Mesendoderm (in vitro differentiated cells): Measurements from ENCODE around the gene JPH2.
A peak's percentile ranks its signal among the peaks of the same experiment; 100 is the strongest.
"Not testable (repeated sequence)": the region's sequence is repeated elsewhere in the genome, so short reads cannot be mapped to it uniquely, and the experiment has no call there.

Source experiments
- DNase-seq: peaks from one replicate; pipeline ENCODE4 v3.0.0; 2013
- H2AK5ac ChIP-seq: 2 replicates; pipeline ENCODE4 v1.6.1; 2013; ENCODE audit warnings: low read length, inconsistent platforms
- H2BK120ac ChIP-seq: 2 replicates; pipeline ENCODE4 v1.6.1; 2013; ENCODE audit warnings: low read depth, mild to moderate bottlenecking, low read length, moderate library complexity, mixed read lengths
- H2BK15ac ChIP-seq: replicated peaks from 2 replicates; pipeline ENCODE4 v1.6.1; 2013; ENCODE audit warnings: low read depth, mild to moderate bottlenecking, moderate library complexity
- H2BK5ac ChIP-seq: 2 replicates; pipeline ENCODE4 v1.6.1; 2013; ENCODE audit warnings: low read length, inconsistent platforms
- H3K18ac ChIP-seq: 2 replicates; pipeline ENCODE4 v1.6.1; 2013; ENCODE audit warnings: mild to moderate bottlenecking, low read length, mixed read lengths
- H3K23ac ChIP-seq: one replicate; pipeline ENCODE4 v1.6.1; 2013; ENCODE audit warnings: low read length
- H3K27ac ChIP-seq: 2 replicates; pipeline ENCODE4 v1.5.1; 2013; ENCODE audit warnings: low read depth, mild to moderate bottlenecking, inconsistent platforms, low read length, moderate library complexity
- H3K27me3 ChIP-seq: 2 replicates; pipeline ENCODE4 v1.6.1; 2013; ENCODE audit warnings: low read length, control low read depth, mild to moderate bottlenecking, inconsistent platforms; ENCODE audit not compliant: insufficient read depth, poor library complexity
- H3K36me3 ChIP-seq: 2 replicates; pipeline ENCODE4 v1.6.1; 2013; ENCODE audit warnings: low read length, inconsistent platforms; ENCODE audit not compliant: control insufficient read depth, insufficient read depth
- H3K4ac ChIP-seq: one replicate; pipeline ENCODE4 v1.6.1; 2013; ENCODE audit warnings: low read depth, mild to moderate bottlenecking, low read length, moderate library complexity
- H3K4me1 ChIP-seq: 2 replicates; pipeline ENCODE4 v1.6.1; 2013; ENCODE audit warnings: low read depth, low read length, inconsistent platforms; ENCODE audit not compliant: control insufficient read depth
- H3K4me2 ChIP-seq: 2 replicates; pipeline ENCODE4 v1.6.1; 2013; ENCODE audit warnings: low read length
- H3K4me3 ChIP-seq: 2 replicates; pipeline ENCODE4 v1.5.1; 2013; ENCODE audit warnings: mild to moderate bottlenecking, low read length
- H3K56ac ChIP-seq: one replicate; pipeline ENCODE4 v1.6.1; 2013; ENCODE audit warnings: low read length
- H3K79me1 ChIP-seq: 2 replicates; pipeline ENCODE4 v1.6.1; 2013; ENCODE audit warnings: low read length, inconsistent platforms
- H3K79me2 ChIP-seq: 2 replicates; pipeline ENCODE4 v1.6.1; 2013; ENCODE audit warnings: mild to moderate bottlenecking, low read length; ENCODE audit not compliant: control insufficient read depth, insufficient read depth
- H3K9ac ChIP-seq: 2 replicates; pipeline ENCODE4 v1.6.1; 2013; ENCODE audit warnings: low read length, inconsistent platforms
- H4K5ac ChIP-seq: one replicate; pipeline ENCODE4 v1.6.1; 2013; ENCODE audit warnings: low read length
- H4K8ac ChIP-seq: one replicate; pipeline ENCODE4 v1.6.1; 2013; ENCODE audit warnings: low read depth, mild to moderate bottlenecking, control low read depth, low read length, moderate library complexity
- WGBS: extraction: QIAGEN DNeasy Blood & Tissue Kit; methylation state at CpG from one replicate; pipeline ENCODE4 v1.1.7; 2013; ENCODE audit warnings: low lambda C conversion rate, missing lambda C conversion rate; ENCODE audit not compliant: insufficient coverage; ENCODE audit errors: extremely low coverage; 5-methylcytosine and 5-hydroxymethylcytosine counted together

The JPH2 gene

DNA sequence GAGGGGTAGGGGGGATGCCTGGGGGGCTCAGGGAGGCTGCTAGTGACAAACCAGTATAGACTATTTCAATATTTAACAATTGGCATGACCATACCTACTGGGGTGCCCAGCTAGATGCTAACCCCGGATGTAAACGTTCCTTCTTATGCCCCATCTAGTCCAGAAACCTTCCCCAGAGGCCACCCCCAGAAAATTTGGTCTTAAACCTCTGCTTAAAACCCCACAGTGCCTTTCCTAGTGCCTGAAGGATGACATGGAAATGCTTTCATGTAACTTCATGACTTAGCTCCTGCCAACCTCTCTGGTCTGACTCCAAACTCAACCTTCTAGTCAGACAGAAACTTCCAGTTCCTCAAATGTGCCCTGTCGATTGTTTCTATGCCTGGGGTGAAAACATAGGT lies 52.0 kb downstream of the JPH2 start:
- Histone ChIP-seq H3K4me3 (no peak overlapping the region), H3K27me3 (no peaks in the 10 kb centered on the region), H3K36me3 (no peaks in the 10 kb centered on the region), H3K4me1 (peaks cover under 1% of the 10 kb centered on the region), H2BK15ac (no peak overlapping the region), H4K5ac (no peak overlapping the region), H3K18ac (peak overlapping the region; percentile 42), H2BK5ac (no peak overlapping the region), H4K8ac (no peak overlapping the region), H3K79me1 (no peaks in the 10 kb centered on the region), H2AK5ac (no peak overlapping the region), H3K56ac (no peak overlapping the region), H3K79me2 (no peaks in the 10 kb centered on the region), H3K27ac (no peak overlapping the region), H3K9ac (no peak overlapping the region), H3K4ac (no peak overlapping the region), H2BK120ac (no peak overlapping the region), H3K23ac (no peak overlapping the region), H3K4me2 (no peak overlapping the region)
- no CpG with 5 or more reads among the region's 3 CpGs for WGBS
- no peak for DNase-seq

- no peaks in the 10 kb centered on the region for H3K79me1 ChIP-seq
- DNase-seq, result no peak
- peaks cover 2% of the 10 kb centered on the region for H3K4me1 ChIP-seq
- H3K4me3 ChIP-seq, result no peak overlapping the region
- no peak overlapping the region for H3K56ac ChIP-seq
- H3K36me3 ChIP-seq, result no peaks in the 10 kb centered on the region
- H3K18ac ChIP-seq, result no peak overlapping the region
- H3K4me2 ChIP-seq, result no peak overlapping the region
- no peak overlapping the region for H3K27ac ChIP-seq
- H3K79me2 ChIP-seq, result no peaks in the 10 kb centered on the region
- H3K27me3 ChIP-seq, result no peaks in the 10 kb centered on the region
- no CpG with 5 or more reads among the region's 4 CpGs for WGBS
- no peak overlapping the region for H3K23ac ChIP-seq
- H4K5ac ChIP-seq, result no peak overlapping the region
- no peak overlapping the region for H2AK5ac ChIP-seq
- H2BK120ac ChIP-seq, result no peak overlapping the region
- H2BK15ac ChIP-seq, result no peak overlapping the region
- H2BK5ac ChIP-seq, result no peak overlapping the region
- H3K9ac ChIP-seq, result no peak overlapping the region
- no peak overlapping the region for H4K8ac ChIP-seq
- no peak overlapping the region for H3K4ac ChIP-seq
These were observed 53.6 kb downstream of the JPH2 start for GRCh38 chr20:44133424-44133823.

DNA sequence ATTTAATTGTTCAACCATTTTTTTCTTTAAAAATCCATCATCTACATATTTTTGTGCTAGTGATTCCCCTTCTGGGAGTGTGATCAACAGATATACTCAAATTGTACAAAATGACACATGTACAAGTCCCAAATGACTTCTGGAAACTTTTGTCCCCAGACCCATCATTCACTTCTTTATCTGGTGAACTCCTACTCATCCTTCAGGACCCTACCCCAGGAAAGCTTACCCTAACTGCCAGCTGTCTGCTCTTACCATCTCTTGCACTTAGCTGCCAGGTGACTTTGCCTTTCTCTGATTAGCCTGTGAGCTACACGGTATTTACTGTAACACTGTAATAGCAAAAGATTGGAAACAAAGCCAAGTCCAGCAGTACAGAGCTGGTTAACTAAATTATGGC lies 55.3 kb downstream of the JPH2 start:
- no peak for DNase-seq
- no peak overlapping the region for H2BK5ac ChIP-seq
- H4K5ac ChIP-seq, result no peak overlapping the region
- H2BK15ac ChIP-seq, result no peak overlapping the region
- H3K4me2 ChIP-seq, result no peak overlapping the region
- no peak overlapping the region for H3K18ac ChIP-seq
- H3K27ac ChIP-seq, result no peak overlapping the region
- no peak overlapping the region for H2BK120ac ChIP-seq
- H3K79me2 ChIP-seq, result no peaks in the 10 kb centered on the region
- H3K79me1 ChIP-seq, result no peaks in the 10 kb centered on the region
- H3K27me3 ChIP-seq, result no peaks in the 10 kb centered on the region
- H3K56ac ChIP-seq, result no peak overlapping the region
- no peak overlapping the region for H3K4me3 ChIP-seq
- no peak overlapping the region for H3K9ac ChIP-seq
- H2AK5ac ChIP-seq, result no peak overlapping the region
- no CpG with 5 or more reads among the region's 1 CpG for WGBS
- H4K8ac ChIP-seq, result no peak overlapping the region
- H3K23ac ChIP-seq, result no peak overlapping the region
- peak overlapping the region; percentile 43 for H3K4ac ChIP-seq
- peaks cover 2% of the 10 kb centered on the region for H3K4me1 ChIP-seq
- no peaks in the 10 kb centered on the region for H3K36me3 ChIP-seq

GRCh38 chr20:44129911-44130718 lies 56.9 kb downstream of the JPH2 start:
- no peak for DNase-seq
- no peaks in the 10 kb centered on the region for H3K79me2 ChIP-seq
- no peaks in the 10 kb centered on the region for H3K27me3 ChIP-seq
- H3K9ac ChIP-seq, result no peak overlapping the region
- no peak overlapping the region for H2AK5ac ChIP-seq
- H3K4me3 ChIP-seq, result no peak overlapping the region
- H3K36me3 ChIP-seq, result no peaks in the 10 kb centered on the region
- H3K4me1 ChIP-seq, result peaks cover 2% of the 10 kb centered on the region
- no peak overlapping the region for H3K4me2 ChIP-seq
- H3K23ac ChIP-seq, result no peak overlapping the region
- no CpG with 5 or more reads among the region's 9 CpGs for WGBS
- no peak overlapping the region for H3K56ac ChIP-seq
- no peak overlapping the region for H3K27ac ChIP-seq
- no peak overlapping the region for H2BK15ac ChIP-seq
- H4K5ac ChIP-seq, result no peak overlapping the region
- no peak overlapping the region for H2BK5ac ChIP-seq
- H3K79me1 ChIP-seq, result no peaks in the 10 kb centered on the region
- H2BK120ac ChIP-seq, result no peak overlapping the region
- no peak overlapping the region for H3K18ac ChIP-seq
- H3K4ac ChIP-seq, result no peak overlapping the region
- H4K8ac ChIP-seq, result no peak overlapping the region

DNA sequence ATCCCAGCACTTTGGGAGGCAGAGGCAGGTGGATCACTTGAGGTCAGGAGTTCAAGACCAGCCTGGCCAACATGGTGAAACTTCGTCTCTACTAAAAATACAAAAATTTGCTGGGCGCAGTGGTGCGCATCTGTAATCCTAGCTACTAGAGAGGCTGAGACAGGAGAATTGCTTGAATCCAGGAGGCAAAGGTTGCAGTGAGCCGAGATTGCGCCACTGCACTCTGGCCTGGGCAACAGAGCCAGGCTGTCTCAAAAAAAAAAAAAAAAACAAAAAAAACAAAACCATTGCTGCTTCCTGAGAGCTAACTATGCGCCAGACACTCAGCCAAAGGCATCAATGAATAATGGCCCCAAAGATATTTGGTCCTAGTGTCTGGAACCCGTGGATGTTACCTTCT lies 57.7 kb downstream of the JPH2 start:
- H3K27ac ChIP-seq, H3K79me2 ChIP-seq, DNase-seq, H2BK120ac ChIP-seq, H3K27me3 ChIP-seq, H4K5ac ChIP-seq, H3K4me1 ChIP-seq, H2BK15ac ChIP-seq, H4K8ac ChIP-seq, H2AK5ac ChIP-seq, H3K36me3 ChIP-seq, H3K18ac ChIP-seq, H3K4ac ChIP-seq, H3K4me2 ChIP-seq, H3K4me3 ChIP-seq, H3K56ac ChIP-seq, H3K9ac ChIP-seq, H3K23ac ChIP-seq, H3K79me1 ChIP-seq, H2BK5ac ChIP-seq: not testable (repeated sequence)
- no CpG with 5 or more reads among the region's 7 CpGs for WGBS

- Histone ChIP-seq H3K27ac (no peak overlapping the region), H3K4me2 (no peak overlapping the region), H3K4ac (no peak overlapping the region), H3K18ac (no peak overlapping the region), H3K79me1 (no peaks in the 10 kb centered on the region), H3K23ac (no peak overlapping the region), H3K56ac (no peak overlapping the region), H3K9ac (no peak overlapping the region), H3K36me3 (no peaks in the 10 kb centered on the region), H4K8ac (no peak overlapping the region), H2BK5ac (no peak overlapping the region), H3K4me1 (peaks cover 2% of the 10 kb centered on the region), H3K79me2 (no peaks in the 10 kb centered on the region), H2AK5ac (no peak overlapping the region), H3K4me3 (no peak overlapping the region), H2BK15ac (no peak overlapping the region), H2BK120ac (no peak overlapping the region), H3K27me3 (no peaks in the 10 kb centered on the region), H4K5ac (no peak overlapping the region)
- no peak for DNase-seq
- no CpG with 5 or more reads among the region's 3 CpGs for WGBS
These were observed 60.5 kb downstream of the JPH2 start for GRCh38 chr20:44126445-44126844.
